Measurements from ENCODE around the gene HMGB1.

The HMGB1 gene

GRCh38 chr13:30429235-30429634, 36.5 kb downstream of the HMGB1 start:
- no peak for DNase-seq

GRCh38 chr13:30423891-30424290, 41.8 kb downstream of the HMGB1 start:
- DNase-seq = no peak

GRCh38 chr13:30422054-30422839, 43.5 kb downstream of the HMGB1 start, which contains the start of gene UBE2L5:
TSS of gene UBE2L5 (plus strand) at chr13:30422493. CDS start at chr13:30427991, 5,498 bp downstream.
- DNase-seq = peak; percentile 86

- DNase-seq = peak; percentile 86
Observed at GRCh38 chr13:30421093-30422053, 44.4 kb downstream of the HMGB1 start.

GRCh38 chr13:30418717-30419459, 46.8 kb downstream of the HMGB1 start:
- peak; percentile 61 for DNase-seq

- peak; percentile 95 for DNase-seq
Observed at GRCh38 chr13:30418075-30418716, 47.5 kb downstream of the HMGB1 start.

- DNase-seq = no peak
Observed at GRCh38 chr13:30416471-30416870, 49.3 kb downstream of the HMGB1 start.

- DNase-seq = peak; percentile 55
Observed at GRCh38 chr13:30415430-30416030, 50.2 kb downstream of the HMGB1 start.

GRCh38 chr13:30413842-30414241, 51.9 kb downstream of the HMGB1 start:
- no peak for DNase-seq

- no peak for DNase-seq
Observed at GRCh38 chr13:30412346-30412745, 53.4 kb downstream of the HMGB1 start.

- DNase-seq = no peak
Observed at GRCh38 chr13:30410705-30411125, 55.0 kb downstream of the HMGB1 start.

- no peak for DNase-seq
Observed at GRCh38 chr13:30409886-30410704, 55.6 kb downstream of the HMGB1 start.

- peak; percentile 93 for DNase-seq
Observed at GRCh38 chr13:30408319-30409101, 57.2 kb downstream of the HMGB1 start.

- DNase-seq = no peak
Observed at GRCh38 chr13:30406779-30407416, 58.8 kb downstream of the HMGB1 start.
